Gastroesophageal sphincter (tissue), 3 donors: ENCODE data around the gene DGKI.

Source experiments
- POLR2AphosphoS5 ChIP-seq: sonication (generic); formaldehyde crosslinking; IDR thresholded peaks from one replicate; pipeline ENCODE4 v1.6.1; 2017; ENCODE audit warnings: antibody characterized with exemption
- TF ChIP-seq, protein P1 (sequence below), 4 experiments: fragments of 200-600 bp in 2 of 4; fragments of 450-650 bp in 2 of 4; sonication (generic) in 1 of 4; IDR thresholded peaks; one replicate each; pipeline ENCODE4 v1.5.1; 2017 to 2019; ENCODE audit warnings: antibody characterized with exemption in 4 of 4, mild to moderate bottlenecking in 2 of 4, moderate library complexity in 2 of 4

DNA sequence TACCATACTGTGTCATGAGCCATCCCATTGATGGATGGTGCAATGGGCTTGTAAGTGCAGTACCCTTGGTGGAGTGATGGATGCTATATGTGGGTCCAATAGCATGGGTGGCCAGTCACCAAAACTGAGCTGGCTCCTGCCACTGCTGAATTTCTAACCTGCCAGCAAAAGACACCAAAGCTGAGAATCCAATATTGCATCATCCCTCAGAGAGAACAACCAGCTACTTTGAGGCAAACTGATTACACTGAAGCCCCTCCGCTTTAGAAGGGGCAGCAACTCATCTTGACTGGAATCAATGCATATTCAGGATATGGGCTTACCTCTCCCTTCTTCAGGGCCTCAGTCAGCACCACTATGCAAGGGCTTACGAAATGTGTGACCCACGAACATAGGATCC is 211.6 kb downstream of the DGKI start:
- TF ChIP-seq, protein P1, sequence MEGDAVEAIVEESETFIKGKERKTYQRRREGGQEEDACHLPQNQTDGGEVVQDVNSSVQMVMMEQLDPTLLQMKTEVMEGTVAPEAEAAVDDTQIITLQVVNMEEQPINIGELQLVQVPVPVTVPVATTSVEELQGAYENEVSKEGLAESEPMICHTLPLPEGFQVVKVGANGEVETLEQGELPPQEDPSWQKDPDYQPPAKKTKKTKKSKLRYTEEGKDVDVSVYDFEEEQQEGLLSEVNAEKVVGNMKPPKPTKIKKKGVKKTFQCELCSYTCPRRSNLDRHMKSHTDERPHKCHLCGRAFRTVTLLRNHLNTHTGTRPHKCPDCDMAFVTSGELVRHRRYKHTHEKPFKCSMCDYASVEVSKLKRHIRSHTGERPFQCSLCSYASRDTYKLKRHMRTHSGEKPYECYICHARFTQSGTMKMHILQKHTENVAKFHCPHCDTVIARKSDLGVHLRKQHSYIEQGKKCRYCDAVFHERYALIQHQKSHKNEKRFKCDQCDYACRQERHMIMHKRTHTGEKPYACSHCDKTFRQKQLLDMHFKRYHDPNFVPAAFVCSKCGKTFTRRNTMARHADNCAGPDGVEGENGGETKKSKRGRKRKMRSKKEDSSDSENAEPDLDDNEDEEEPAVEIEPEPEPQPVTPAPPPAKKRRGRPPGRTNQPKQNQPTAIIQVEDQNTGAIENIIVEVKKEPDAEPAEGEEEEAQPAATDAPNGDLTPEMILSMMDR (IDR thresholded peaks at IDR 0.05) = no peak
- no peak for TF ChIP-seq POLR2AphosphoS5
